ENCODE measurements around the gene ZNF547.

DNA sequence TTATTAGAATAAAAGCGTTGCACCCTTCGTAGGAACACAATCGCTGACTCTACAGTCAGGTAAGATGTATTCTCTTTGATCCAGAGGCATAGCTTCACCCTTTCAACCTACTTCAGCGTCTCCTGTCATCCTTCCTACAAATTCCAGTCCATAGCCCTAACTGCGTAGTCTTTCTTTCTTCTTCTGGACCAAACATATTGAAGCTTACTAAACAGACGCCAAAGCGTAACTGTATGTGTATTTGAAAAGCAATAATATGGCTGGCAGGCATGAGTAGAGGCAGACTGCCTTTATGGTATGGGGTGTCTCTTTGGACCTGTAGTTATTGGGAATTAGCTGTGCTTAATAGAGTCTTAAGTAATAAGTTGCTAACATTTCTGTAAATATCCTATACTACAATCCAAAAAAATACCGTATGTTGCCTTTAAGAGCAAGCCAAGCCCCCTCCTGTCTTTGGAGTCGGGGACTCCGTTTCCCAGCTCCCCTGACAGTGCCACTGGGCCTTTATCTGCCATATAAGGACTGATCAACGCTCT lies 25.9 kb downstream of the ZNF547 start:
- TF ChIP-seq, protein P1, sequence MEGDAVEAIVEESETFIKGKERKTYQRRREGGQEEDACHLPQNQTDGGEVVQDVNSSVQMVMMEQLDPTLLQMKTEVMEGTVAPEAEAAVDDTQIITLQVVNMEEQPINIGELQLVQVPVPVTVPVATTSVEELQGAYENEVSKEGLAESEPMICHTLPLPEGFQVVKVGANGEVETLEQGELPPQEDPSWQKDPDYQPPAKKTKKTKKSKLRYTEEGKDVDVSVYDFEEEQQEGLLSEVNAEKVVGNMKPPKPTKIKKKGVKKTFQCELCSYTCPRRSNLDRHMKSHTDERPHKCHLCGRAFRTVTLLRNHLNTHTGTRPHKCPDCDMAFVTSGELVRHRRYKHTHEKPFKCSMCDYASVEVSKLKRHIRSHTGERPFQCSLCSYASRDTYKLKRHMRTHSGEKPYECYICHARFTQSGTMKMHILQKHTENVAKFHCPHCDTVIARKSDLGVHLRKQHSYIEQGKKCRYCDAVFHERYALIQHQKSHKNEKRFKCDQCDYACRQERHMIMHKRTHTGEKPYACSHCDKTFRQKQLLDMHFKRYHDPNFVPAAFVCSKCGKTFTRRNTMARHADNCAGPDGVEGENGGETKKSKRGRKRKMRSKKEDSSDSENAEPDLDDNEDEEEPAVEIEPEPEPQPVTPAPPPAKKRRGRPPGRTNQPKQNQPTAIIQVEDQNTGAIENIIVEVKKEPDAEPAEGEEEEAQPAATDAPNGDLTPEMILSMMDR (conservative IDR thresholded peaks at IDR 0.05), result no peak
- TF ChIP-seq EZH2 (IDR thresholded peaks at IDR 0.05; ENCODE audit: low read depth), result no peak
